Nephron (organoid): ENCODE data around the gene OR51E1.

Experiments used
- H3K27ac Mint-ChIP-seq, 3 experiments: 2 replicates each; pipeline ENCODE4 v1.8.0; 2020; ENCODE audit warnings: mixed read lengths in 3 of 3, mild to moderate bottlenecking in 2 of 3, moderate library complexity in 1 of 3
- H3K27me3 Mint-ChIP-seq: 2 replicates; pipeline ENCODE4 v1.8.0; 2021; ENCODE audit warnings: low read depth, mild to moderate bottlenecking, moderate library complexity, mixed read lengths
- H3K36me3 Mint-ChIP-seq: 2 replicates; pipeline ENCODE4 v1.8.0; 2020; ENCODE audit warnings: low read depth, mixed read lengths
- H3K4me1 Mint-ChIP-seq: 2 replicates; pipeline ENCODE4 v1.8.0; 2020; ENCODE audit warnings: mixed read lengths
- H3K4me3 Mint-ChIP-seq, 3 experiments: 2 replicates each; pipeline ENCODE4 v1.8.0; 2020; ENCODE audit warnings: mild to moderate bottlenecking in 3 of 3, mixed read lengths in 3 of 3, moderate library complexity in 2 of 3
- H3K9me3 Mint-ChIP-seq: 2 replicates; pipeline ENCODE4 v1.8.0; 2020; ENCODE audit warnings: mixed read lengths
- CTCF ChIP-seq, 3 experiments: fragments of 200-600 bp; sonication (generic); IDR thresholded peaks; one replicate each; pipeline ENCODE4 v1.5.0; 2021; ENCODE audit warnings: antibody characterized with exemption in 3 of 3; ENCODE audit not compliant: unreplicated experiment in 3 of 3

Gene OR51E1

GRCh38 chr11:4610258-4610935 is 33.4 kb upstream of the OR51E1 start:
- Mint-ChIP-seq H3K36me3 (no peaks in the 10 kb centered on the region), H3K4me3 (no peak overlapping the region), H3K9me3 (no peaks in the 10 kb centered on the region), H3K27me3 (peaks cover 4% of the 10 kb centered on the region), H3K27ac (no peak overlapping the region), H3K4me1 (peaks cover 19% of the 10 kb centered on the region)
- TF ChIP-seq CTCF (IDR thresholded peaks at IDR 0.05; ENCODE audit: unreplicated experiment in 3 of 3) = no peak

- H3K27me3 Mint-ChIP-seq = peaks cover 8% of the 10 kb centered on the region
- H3K9me3 Mint-ChIP-seq = no peaks in the 10 kb centered on the region
- no peak overlapping the region for H3K4me3 Mint-ChIP-seq
- no peak for TF ChIP-seq CTCF (IDR thresholded peaks at IDR 0.05; ENCODE audit: unreplicated experiment in 3 of 3)
- H3K27ac Mint-ChIP-seq = no peak overlapping the region
- peaks cover 7% of the 10 kb centered on the region for H3K4me1 Mint-ChIP-seq
- no peaks in the 10 kb centered on the region for H3K36me3 Mint-ChIP-seq
These were observed 31.8 kb upstream of the OR51E1 start for GRCh38 chr11:4611986-4612385.

- no peaks in the 10 kb centered on the region for H3K36me3 Mint-ChIP-seq
- peaks cover 8% of the 10 kb centered on the region for H3K27me3 Mint-ChIP-seq
- H3K4me3 Mint-ChIP-seq = no peak overlapping the region
- no peaks in the 10 kb centered on the region for H3K9me3 Mint-ChIP-seq
- H3K27ac Mint-ChIP-seq = no peak overlapping the region
- no peak for TF ChIP-seq CTCF (IDR thresholded peaks at IDR 0.05; ENCODE audit: unreplicated experiment in 3 of 3)
- H3K4me1 Mint-ChIP-seq = no peaks in the 10 kb centered on the region
These were observed 27.8 kb upstream of the OR51E1 start for GRCh38 chr11:4615856-4616444.

GRCh38 chr11:4619514-4619913 is 24.3 kb upstream of the OR51E1 start:
- H3K27ac Mint-ChIP-seq = no peak overlapping the region
- H3K4me1 Mint-ChIP-seq = no peaks in the 10 kb centered on the region
- H3K9me3 Mint-ChIP-seq = peaks cover 6% of the 10 kb centered on the region
- TF ChIP-seq CTCF (IDR thresholded peaks at IDR 0.05; ENCODE audit: unreplicated experiment in 3 of 3) = no peak
- no peak overlapping the region for H3K4me3 Mint-ChIP-seq
- no peaks in the 10 kb centered on the region for H3K36me3 Mint-ChIP-seq
- H3K27me3 Mint-ChIP-seq = peaks cover 5% of the 10 kb centered on the region

GRCh38 chr11:4626207-4627099 is 17.3 kb upstream of the OR51E1 start:
- peak; percentile 57 to 74 (median 66) for TF ChIP-seq CTCF (IDR thresholded peaks at IDR 0.05; ENCODE audit: unreplicated experiment in 3 of 3)
- no peaks in the 10 kb centered on the region for H3K4me1 Mint-ChIP-seq
- H3K4me3 Mint-ChIP-seq = no peak overlapping the region
- no peak overlapping the region for H3K27ac Mint-ChIP-seq
- H3K9me3 Mint-ChIP-seq = peaks cover 16% of the 10 kb centered on the region
- peaks cover 4% of the 10 kb centered on the region for H3K27me3 Mint-ChIP-seq
- H3K36me3 Mint-ChIP-seq = no peaks in the 10 kb centered on the region
